ENCODE measurements around the gene ANKRD31. TPM values are rescaled to one million over a fixed set of nuclear protein-coding genes. Genes with fewer than 3 reads are reported as not detected.

Gene ANKRD31
- total RNA-seq, 1 donor from 2014 or later = 0.13 TPM

- Mint-ChIP-seq H3K4me1 (ENCODE audit: unreplicated experiment) (no peaks in the 10 kb centered on the region), H3K4me3 (ENCODE audit: unreplicated experiment) (no peak overlapping the region)
- TF ChIP-seq, protein P1, sequence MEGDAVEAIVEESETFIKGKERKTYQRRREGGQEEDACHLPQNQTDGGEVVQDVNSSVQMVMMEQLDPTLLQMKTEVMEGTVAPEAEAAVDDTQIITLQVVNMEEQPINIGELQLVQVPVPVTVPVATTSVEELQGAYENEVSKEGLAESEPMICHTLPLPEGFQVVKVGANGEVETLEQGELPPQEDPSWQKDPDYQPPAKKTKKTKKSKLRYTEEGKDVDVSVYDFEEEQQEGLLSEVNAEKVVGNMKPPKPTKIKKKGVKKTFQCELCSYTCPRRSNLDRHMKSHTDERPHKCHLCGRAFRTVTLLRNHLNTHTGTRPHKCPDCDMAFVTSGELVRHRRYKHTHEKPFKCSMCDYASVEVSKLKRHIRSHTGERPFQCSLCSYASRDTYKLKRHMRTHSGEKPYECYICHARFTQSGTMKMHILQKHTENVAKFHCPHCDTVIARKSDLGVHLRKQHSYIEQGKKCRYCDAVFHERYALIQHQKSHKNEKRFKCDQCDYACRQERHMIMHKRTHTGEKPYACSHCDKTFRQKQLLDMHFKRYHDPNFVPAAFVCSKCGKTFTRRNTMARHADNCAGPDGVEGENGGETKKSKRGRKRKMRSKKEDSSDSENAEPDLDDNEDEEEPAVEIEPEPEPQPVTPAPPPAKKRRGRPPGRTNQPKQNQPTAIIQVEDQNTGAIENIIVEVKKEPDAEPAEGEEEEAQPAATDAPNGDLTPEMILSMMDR (IDR thresholded peaks at IDR 0.05) = no peak
These were observed 173.7 kb downstream of the ANKRD31 start for GRCh38 chr5:75062925-75063531.

DNA sequence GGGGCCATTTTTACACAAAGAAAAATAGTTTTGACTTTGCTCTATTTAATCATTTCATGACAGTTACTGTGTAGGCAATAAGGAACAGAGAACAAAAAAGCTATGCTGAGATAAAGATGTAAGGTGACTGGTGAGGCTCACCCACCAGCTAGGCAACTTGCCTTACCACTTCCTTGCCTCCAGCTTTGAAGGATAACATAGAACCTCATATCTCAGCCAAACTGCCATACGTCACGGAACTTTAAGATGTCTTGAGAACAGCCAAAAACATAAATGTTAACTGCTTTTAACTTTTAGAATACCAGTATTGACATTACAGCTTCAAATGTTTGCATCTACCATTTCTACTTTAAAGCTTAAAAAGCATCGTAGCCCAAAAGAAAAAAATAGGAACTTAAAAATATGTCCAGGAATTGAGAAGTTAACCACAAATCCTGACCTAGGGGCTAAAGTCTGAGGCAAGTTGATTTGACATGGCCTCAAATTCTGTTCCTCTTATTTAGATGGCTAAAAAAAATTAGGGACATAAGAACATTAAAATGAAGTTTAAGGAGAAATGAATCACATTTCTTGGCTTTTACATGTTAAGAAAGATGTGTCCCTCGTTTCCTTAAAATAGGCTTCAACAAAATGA, 176.6 kb downstream of the ANKRD31 start:
- H3K9me3 Mint-ChIP-seq (ENCODE audit: unreplicated experiment) = no peaks in the 10 kb centered on the region
- H3K27me3 Mint-ChIP-seq (ENCODE audit: unreplicated experiment) = no peaks in the 10 kb centered on the region
- H3K27ac Mint-ChIP-seq (ENCODE audit: unreplicated experiment) = no peak overlapping the region
- H3K36me3 Mint-ChIP-seq (ENCODE audit: unreplicated experiment) = no peaks in the 10 kb centered on the region
- H3K4me1 Mint-ChIP-seq (ENCODE audit: unreplicated experiment) = peaks cover 13% of the 10 kb centered on the region
- DNase-seq (ENCODE audit: extremely low spot score, unreplicated experiment) = no peak
- H3K4me3 Mint-ChIP-seq (ENCODE audit: unreplicated experiment) = no peak overlapping the region
- TF ChIP-seq, protein P1 (IDR thresholded peaks at IDR 0.05) = no peak

More at GRCh38 chr5:75062925-75063531, 173.7 kb downstream of the ANKRD31 start:
- DNase-seq (ENCODE audit: extremely low spot score, unreplicated experiment) = no peak
- Mint-ChIP-seq H3K36me3 (ENCODE audit: unreplicated experiment) (no peaks in the 10 kb centered on the region), H3K9me3 (ENCODE audit: unreplicated experiment) (no peaks in the 10 kb centered on the region), H3K27ac (ENCODE audit: unreplicated experiment) (no peak overlapping the region), H3K27me3 (ENCODE audit: unreplicated experiment) (no peaks in the 10 kb centered on the region)

GRCh38 chr5:75058986-75059535, 177.6 kb downstream of the ANKRD31 start:
- Mint-ChIP-seq H3K27ac (ENCODE audit: unreplicated experiment) (no peak overlapping the region), H3K4me1 (ENCODE audit: unreplicated experiment) (peaks cover 22% of the 10 kb centered on the region), H3K4me3 (ENCODE audit: unreplicated experiment) (no peak overlapping the region), H3K27me3 (ENCODE audit: unreplicated experiment) (no peaks in the 10 kb centered on the region), H3K36me3 (ENCODE audit: unreplicated experiment) (no peaks in the 10 kb centered on the region), H3K9me3 (ENCODE audit: unreplicated experiment) (no peaks in the 10 kb centered on the region)
- no peak for DNase-seq (ENCODE audit: extremely low spot score, unreplicated experiment)
- TF ChIP-seq, protein P1 (IDR thresholded peaks at IDR 0.05) = no peak

DNA sequence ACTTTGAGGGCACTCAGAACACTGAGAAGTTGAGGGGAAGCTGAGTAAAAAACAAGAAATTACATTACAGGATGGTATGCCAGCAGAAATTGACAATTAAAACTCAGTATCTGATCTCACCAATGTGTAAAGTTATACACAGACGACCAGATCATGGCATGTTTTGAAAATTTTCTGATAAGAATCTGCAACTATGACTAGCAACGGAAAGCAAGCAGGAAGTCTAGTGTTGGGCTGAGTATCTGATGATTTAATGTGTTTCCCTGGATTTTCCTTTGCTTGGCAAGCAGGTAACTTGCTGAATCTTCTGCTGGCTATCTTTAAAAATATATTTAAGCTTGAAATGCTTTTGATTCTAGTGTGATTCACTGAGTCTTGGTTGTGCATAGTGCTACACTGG, 179.1 kb downstream of the ANKRD31 start:
- TF ChIP-seq, protein P1 (IDR thresholded peaks at IDR 0.05) = no peak
- Mint-ChIP-seq H3K27ac (ENCODE audit: unreplicated experiment) (no peak overlapping the region), H3K4me1 (ENCODE audit: unreplicated experiment) (peaks cover 27% of the 10 kb centered on the region), H3K36me3 (ENCODE audit: unreplicated experiment) (no peaks in the 10 kb centered on the region), H3K4me3 (ENCODE audit: unreplicated experiment) (no peak overlapping the region), H3K9me3 (ENCODE audit: unreplicated experiment) (no peaks in the 10 kb centered on the region), H3K27me3 (ENCODE audit: unreplicated experiment) (no peaks in the 10 kb centered on the region)
- DNase-seq (ENCODE audit: extremely low spot score, unreplicated experiment) = no peak

GRCh38 chr5:75055727-75056144, 180.9 kb downstream of the ANKRD31 start:
- Mint-ChIP-seq H3K36me3 (ENCODE audit: unreplicated experiment) (no peaks in the 10 kb centered on the region), H3K4me3 (ENCODE audit: unreplicated experiment) (no peak overlapping the region), H3K9me3 (ENCODE audit: unreplicated experiment) (no peaks in the 10 kb centered on the region), H3K4me1 (ENCODE audit: unreplicated experiment) (peaks cover 44% of the 10 kb centered on the region), H3K27ac (ENCODE audit: unreplicated experiment) (peak overlapping the region; percentile 62), H3K27me3 (ENCODE audit: unreplicated experiment) (no peaks in the 10 kb centered on the region)
- TF ChIP-seq, protein P1 (IDR thresholded peaks at IDR 0.05) = no peak
- no peak for DNase-seq (ENCODE audit: extremely low spot score, unreplicated experiment)
